GM12892 (cell line): Measurements from ENCODE around the gene RGS10.

Experiments used
- DNase-seq: peaks from one replicate; pipeline ENCODE4 v3.0.0; 2011; ENCODE audit not compliant: insufficient read length
- FAIRE-seq: peaks from 2 replicates; lab custom pipeline; 2011; peaks lifted over from hg19 to GRCh38; lab: Jason Lieb, UNC
- POLR2A ChIP-seq: IDR thresholded peaks from 2 replicates; pipeline ENCODE4 v1.6.1; 2011; ENCODE audit warnings: low read depth, low read length, control low read depth
- POLR2AphosphoS5 ChIP-seq: IDR thresholded peaks from 2 replicates; pipeline ENCODE4 v1.6.1; 2011; ENCODE audit warnings: low read depth, low read length, control low read depth
- TAF1 ChIP-seq: IDR thresholded peaks from 2 replicates; pipeline ENCODE4 v1.6.1; 2011; ENCODE audit warnings: low read depth, mild to moderate bottlenecking, control low read depth, low read length, borderline replicate concordance

RGS10 gene

GRCh38 chr10:119488675-119489074 lies 53.8 kb downstream of the RGS10 start:
- FAIRE-seq, result no peak

GRCh38 chr10:119483839-119484238 lies 58.7 kb downstream of the RGS10 start:
- TF ChIP-seq POLR2A (no peak), TAF1 (no peak), POLR2AphosphoS5 (no peak)
- FAIRE-seq (no peak), DNase-seq (no peak)

More at GRCh38 chr10:119488675-119489074, 53.8 kb downstream of the RGS10 start:
- TF ChIP-seq TAF1 (no peak), POLR2AphosphoS5 (no peak), POLR2A (no peak)
- no peak for DNase-seq

GRCh38 chr10:119483001-119483400 lies 59.5 kb downstream of the RGS10 start:
- TF ChIP-seq POLR2AphosphoS5, result no peak
- no peak for TF ChIP-seq POLR2A
- TF ChIP-seq TAF1, result no peak
- no peak for FAIRE-seq
- DNase-seq, result no peak

GRCh38 chr10:119481781-119482426 lies 60.6 kb downstream of the RGS10 start:
- FAIRE-seq, result no peak
- TF ChIP-seq TAF1 (no peak), POLR2AphosphoS5 (no peak), POLR2A (no peak)
- DNase-seq, result no peak

- no peak for FAIRE-seq
- no peak for DNase-seq
- TF ChIP-seq TAF1, result no peak
- TF ChIP-seq POLR2A, result no peak
- TF ChIP-seq POLR2AphosphoS5, result no peak
Observed at GRCh38 chr10:119480667-119481066, 61.9 kb downstream of the RGS10 start.

- TF ChIP-seq POLR2A, result no peak
- TF ChIP-seq POLR2AphosphoS5, result no peak
- no peak for TF ChIP-seq TAF1
- FAIRE-seq (no peak), DNase-seq (no peak)
Observed at GRCh38 chr10:119479532-119479931, 63.0 kb downstream of the RGS10 start.

- TF ChIP-seq TAF1, result no peak
- TF ChIP-seq POLR2A, result no peak
- TF ChIP-seq POLR2AphosphoS5, result no peak
- no peak for DNase-seq
- peak; percentile 84 for FAIRE-seq
Observed at GRCh38 chr10:119478811-119479341, 63.6 kb downstream of the RGS10 start.

GRCh38 chr10:119478111-119478802 lies 64.3 kb downstream of the RGS10 start:
- no peak for TF ChIP-seq POLR2A
- TF ChIP-seq TAF1, result no peak
- TF ChIP-seq POLR2AphosphoS5, result no peak
- DNase-seq, result no peak
- peak; percentile 74 for FAIRE-seq

GRCh38 chr10:119477444-119477843 lies 65.1 kb downstream of the RGS10 start:
- DNase-seq (no peak), FAIRE-seq (peak; percentile 93)
- TF ChIP-seq POLR2A, result peak; percentile 53
- no peak for TF ChIP-seq POLR2AphosphoS5
- no peak for TF ChIP-seq TAF1

- TF ChIP-seq POLR2A (no peak), POLR2AphosphoS5 (no peak), TAF1 (no peak)
- FAIRE-seq, result no peak
- DNase-seq, result no peak
Observed at GRCh38 chr10:119474606-119475005, 67.9 kb downstream of the RGS10 start.

GRCh38 chr10:119473771-119474170 lies 68.7 kb downstream of the RGS10 start:
- no peak for DNase-seq
- FAIRE-seq, result no peak
- TF ChIP-seq TAF1 (no peak), POLR2A (no peak), POLR2AphosphoS5 (no peak)
